GM19397 (cell line): ENCODE data around the gene SLC25A11.
"Not testable (repeated sequence)": the region's sequence is repeated elsewhere in the genome, so short reads cannot be mapped to it uniquely, and the experiment has no call there.

ENCODE experiments used
- ATAC-seq: cut with Tn5 transposase; IDR thresholded peaks from one replicate; pipeline ENCODE4 v1.9.1; 2021; ENCODE audit warnings: mild to moderate bottlenecking, moderate library complexity; ENCODE audit not compliant: unreplicated experiment

The SLC25A11 gene

DNA sequence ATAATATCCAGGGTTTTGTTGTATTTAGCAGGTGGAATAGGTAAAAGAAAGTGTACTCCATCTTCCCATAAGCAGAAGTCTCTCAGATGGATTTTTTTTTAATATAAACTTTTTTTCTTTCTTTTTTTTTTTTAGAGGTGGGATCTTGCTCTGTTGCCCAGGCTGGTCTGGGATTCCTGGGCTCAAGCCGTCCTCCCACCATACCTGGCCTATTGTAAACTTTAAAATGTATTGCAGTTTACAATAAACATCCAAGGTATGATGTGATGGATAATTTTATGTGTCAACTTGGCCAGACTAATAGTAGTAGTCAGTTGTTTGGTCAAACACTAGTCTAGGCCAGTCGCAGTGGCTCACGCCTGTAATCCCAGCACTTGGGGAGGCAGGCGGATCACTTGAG lies 18.5 kb downstream of the SLC25A11 start:
- ATAC-seq: no peak

DNA sequence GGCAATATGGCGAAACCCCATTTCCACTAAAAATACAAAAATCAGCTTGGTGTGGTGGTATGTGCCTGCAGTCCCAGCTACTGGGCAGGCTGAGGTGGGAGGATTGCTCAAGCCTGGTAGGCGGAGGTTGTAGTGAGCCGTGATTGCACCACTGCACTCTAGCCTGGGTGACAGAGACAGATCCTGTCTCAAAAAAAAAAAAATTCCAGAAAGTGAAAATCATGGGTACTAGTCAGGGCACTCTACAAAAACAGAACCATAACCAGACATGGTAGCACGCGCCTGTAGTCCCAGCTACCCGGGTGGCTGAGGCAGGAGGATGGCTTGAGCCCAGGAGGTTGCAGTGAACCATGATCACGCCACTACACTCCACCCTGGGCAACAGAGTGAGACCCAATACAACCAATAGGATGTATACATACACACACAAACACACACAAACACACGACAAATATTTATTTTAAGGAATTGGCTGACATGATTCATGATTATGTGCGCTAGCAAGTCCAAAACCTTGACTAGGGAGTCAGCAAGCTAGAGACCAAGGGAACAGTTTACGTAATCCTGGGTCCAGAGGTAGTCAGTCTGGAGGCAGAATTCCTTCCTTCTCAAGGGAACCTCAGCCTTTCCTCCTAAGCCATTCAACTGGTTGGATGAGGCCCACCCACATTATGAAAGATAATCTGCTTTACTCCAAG lies 19.3 kb downstream of the SLC25A11 start:
- ATAC-seq: no peak

DNA sequence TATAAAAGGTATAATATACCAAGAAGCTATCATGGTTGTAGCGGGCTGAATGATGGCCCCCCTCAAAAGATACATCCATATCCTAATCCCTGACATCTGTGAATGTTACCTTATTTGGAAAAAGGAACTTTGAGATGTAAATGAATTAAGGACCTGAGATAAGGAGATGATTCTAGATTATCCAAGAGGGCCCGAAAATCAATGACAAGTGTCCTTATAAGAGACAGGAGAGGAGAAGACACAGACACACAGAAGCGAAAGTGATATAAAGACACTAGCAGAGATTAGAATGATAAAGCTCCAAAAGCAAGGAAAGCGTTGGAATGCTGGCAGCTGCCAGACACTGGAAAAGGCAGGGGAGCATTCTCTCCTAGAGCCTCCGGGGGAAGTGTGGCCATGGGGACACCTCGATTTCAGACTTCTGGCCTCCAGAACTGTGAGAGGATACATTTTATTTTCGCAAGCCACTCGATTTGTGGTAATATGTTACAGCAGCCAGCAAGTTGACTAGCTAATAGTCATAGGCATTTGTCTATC lies 20.3 kb downstream of the SLC25A11 start:
- ATAC-seq: no peak

DNA sequence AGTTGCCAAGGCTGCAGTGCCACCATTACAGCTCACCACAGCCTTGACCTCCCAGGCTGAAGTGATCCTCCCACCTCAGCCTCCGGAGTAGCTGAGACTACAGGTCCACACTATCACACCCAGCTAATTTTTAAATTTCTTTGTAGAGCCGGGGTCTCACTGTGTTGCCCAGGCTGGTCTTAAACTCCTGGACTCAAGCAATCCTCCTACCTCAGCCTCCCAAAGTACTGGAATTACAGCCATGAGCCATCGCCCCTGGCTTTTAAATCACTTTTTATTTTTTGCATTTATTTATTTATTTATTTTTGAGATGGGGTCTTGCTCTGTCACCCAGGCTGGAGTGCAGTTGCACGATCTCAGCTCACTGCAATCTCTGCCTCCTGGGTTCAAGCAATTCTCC lies 25.3 kb downstream of the SLC25A11 start:
- ATAC-seq: not testable (repeated sequence)

DNA sequence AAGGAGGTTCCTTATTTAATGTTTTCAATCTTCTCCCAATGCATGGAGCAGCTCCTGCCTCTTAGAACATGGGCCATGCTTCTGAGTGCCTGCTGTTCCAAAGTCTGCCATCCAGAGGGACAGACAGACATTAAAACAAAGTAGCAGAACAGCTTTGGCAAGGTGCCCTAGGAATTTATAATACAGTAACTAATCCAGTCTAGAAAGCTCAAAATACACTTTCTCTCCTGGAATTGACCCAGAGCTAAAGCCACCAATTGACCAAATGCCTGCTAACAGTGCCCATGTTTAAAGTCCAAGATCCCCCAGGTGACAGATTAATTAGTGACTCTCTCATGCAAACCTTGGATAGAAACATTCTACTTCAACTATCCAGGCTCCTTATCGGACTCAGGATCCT lies 25.9 kb downstream of the SLC25A11 start:
- no peak for ATAC-seq

DNA sequence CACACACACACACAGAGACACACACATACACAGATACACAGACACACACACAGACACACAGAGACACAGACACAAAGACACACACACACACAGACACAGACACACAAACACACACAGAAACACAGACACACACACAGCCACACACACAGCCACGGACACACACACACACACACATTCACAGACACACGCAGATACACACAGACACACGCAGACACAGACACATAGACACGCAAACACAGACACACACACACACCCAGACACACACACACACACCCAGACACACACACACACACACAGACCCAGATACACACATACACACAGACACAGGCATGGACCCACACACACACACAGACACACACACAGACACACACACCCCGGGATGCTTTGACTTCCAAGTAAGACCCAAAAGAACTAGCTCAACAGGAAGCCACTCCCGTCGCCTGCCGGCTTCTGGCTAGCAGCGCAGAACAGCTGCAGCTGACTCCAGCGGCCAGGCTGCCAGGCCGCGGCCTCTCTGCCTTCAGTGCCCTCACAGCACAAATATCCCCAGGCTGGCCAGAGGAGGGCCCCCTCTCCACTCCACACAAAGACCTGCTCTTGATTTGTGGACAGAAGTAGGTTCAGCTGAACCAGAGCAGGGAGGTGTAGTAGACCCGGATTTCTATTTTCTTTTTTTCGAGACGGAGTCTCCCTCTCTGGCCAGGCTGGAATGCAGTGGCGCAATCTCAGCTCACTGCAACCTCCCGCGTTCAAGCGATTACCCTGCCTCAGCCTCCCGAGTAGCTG lies 30.9 kb downstream of the SLC25A11 start:
- ATAC-seq: no peak

DNA sequence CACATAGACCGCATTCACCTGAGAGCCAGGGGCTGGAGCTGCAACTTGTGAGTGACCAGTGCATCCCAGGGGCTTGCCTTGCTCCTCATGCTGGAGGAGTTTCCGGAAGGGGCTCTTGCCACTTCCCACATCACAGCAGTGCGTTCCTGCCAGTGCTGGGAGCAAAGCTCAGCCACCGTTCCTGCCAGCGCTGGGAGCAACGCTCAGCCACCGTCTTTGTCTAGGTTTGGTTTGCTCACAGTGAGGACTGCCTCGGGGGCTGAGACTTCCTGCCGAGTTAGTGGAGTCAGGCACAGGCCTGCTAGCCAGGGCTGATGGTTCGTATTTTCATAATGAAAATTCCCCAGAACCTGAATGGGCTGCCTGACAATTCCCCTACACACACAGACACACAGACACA lies 31.5 kb downstream of the SLC25A11 start:
- ATAC-seq: no peak

DNA sequence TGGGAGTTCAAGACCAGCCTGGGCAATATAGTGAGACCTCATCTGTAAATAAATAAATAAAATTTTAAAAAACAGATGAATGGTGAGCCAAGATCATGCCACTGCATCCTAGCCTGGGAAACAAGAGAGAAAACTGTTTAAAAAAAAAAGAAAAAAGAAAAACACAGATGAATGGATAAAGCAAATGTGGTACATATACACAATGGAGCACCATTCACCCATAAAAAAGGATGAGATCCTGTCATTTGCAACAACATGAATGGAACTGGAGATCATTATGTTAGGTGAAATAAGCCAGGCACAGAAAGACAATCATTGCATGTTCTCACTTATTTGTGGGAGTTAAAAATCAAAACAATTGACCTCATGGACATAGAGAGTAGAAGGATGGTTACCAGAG lies 33.2 kb downstream of the SLC25A11 start:
- not testable (repeated sequence) for ATAC-seq

DNA sequence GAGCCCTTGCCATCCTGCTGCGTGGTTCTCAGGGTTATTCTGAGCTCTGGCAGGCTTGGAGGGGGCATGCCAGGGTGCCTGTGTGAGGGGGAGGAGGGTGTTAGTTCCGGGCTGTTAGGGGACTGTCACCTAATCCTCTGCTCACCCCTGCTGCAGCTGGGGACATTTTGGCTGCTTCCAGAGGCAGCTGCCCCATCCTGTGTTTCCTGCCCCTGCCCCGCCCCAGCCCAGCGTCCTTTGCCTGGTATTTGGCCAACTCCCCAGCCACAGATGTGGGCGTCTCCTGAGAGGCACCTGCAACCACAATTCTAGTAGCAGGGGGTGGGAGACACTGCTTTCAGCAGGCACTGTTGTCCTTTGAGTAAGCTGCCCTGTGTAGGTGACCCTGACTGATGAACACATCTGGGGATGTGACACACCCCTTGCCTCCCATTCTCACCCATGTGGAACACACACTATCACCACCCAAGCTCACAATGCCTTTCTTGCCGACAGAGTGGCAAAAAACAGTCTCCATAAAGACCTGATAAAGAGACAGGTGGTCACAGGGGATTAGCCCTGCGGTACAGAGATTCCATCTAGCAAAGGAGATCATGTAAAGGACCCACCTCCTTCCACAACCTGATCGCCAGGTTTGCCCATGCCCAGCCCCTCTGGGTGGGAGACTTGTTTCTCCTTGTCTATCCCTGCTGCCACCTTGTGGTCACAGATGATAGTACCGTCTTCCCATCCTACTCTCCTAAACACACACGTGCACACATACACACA lies 36.6 kb downstream of the SLC25A11 start, which contains the start of gene CHRNE:
CHRNE (minus strand) TSS at position 48 of the 768 bp plus-strand sequence; CDS start at position 13, 35 bp downstream.
- ATAC-seq: no peak

DNA sequence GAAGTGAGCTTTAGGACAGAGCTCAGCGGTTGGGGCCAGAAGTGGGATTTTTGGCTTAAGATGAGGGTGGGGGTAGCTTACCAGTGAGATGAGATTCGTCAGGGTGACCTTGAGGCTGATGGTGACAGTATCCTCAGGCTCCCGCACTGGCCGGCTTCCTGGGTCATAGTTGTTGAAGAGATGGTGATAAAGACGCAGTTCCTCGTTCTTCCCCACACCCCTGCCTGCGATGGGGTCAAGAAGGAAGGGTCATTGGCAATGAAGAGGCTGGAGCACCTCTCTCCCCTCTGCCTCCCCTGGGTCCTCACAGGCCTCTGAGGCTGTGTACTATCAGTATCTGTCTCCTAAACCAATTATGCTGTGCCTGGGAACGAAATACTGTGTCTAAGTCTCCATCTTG lies 37.3 kb downstream of the SLC25A11 start:
- no peak for ATAC-seq

DNA sequence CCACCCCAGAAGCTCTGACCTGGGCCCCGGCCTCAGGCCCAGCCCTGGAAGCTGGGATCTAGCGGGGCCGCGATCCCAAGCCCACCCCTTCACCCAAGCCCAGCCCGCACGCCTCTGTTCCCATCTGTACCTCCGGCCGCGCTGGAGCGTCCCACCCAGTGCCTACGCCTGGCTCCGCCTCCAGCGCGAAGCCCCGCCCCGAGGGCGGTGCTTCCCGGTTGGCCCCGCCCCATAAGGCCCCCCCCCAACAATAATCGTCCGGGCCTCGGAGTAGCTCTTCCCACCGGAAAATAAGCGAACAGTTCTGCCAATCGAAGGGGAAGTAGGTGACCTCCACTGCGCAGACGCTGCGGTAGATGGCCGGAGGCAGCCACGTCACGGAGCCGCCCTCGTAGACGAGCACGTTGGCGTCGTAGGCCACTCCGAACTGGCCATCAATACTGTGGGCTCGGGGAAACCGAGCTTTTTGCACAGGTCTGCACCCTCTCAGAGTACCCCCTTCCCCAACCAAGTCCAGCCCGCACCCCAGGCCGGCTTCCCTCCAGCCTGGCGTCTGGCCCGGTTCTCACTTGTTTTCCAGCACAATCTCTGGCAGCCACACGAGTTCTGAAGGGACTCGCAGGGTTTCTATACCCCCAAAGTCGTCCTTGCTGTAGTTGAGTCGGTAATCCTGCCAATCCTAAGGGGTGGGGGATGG lies 38.0 kb downstream of the SLC25A11 start:
- no peak for ATAC-seq

DNA sequence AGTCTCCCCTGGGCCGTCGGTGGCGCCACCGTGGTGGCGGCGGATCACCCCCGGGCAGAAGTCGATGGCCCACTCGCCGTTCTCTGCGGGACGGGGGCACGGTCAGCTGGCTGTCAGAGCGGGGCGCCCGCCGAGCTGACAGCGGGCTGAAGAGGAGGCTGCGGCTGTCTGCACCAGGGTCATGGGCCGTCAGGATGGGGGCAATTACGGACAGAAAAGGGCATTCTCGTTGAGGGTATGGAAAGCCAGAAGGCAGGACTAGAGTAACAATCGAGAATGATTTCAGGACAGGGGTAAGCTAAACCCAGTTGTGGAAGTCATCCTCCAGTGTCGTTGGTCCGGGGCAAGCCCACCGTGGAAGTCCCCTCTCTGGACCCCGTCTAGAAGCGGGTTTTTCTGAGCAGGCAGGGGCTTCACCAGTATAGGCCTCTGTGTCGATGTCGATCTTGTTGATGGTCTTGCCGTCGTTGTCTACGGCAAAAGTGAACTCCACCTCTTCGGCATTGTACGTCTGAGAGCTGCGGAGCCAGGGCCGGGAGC lies 38.7 kb downstream of the SLC25A11 start:
- ATAC-seq: no peak

DNA sequence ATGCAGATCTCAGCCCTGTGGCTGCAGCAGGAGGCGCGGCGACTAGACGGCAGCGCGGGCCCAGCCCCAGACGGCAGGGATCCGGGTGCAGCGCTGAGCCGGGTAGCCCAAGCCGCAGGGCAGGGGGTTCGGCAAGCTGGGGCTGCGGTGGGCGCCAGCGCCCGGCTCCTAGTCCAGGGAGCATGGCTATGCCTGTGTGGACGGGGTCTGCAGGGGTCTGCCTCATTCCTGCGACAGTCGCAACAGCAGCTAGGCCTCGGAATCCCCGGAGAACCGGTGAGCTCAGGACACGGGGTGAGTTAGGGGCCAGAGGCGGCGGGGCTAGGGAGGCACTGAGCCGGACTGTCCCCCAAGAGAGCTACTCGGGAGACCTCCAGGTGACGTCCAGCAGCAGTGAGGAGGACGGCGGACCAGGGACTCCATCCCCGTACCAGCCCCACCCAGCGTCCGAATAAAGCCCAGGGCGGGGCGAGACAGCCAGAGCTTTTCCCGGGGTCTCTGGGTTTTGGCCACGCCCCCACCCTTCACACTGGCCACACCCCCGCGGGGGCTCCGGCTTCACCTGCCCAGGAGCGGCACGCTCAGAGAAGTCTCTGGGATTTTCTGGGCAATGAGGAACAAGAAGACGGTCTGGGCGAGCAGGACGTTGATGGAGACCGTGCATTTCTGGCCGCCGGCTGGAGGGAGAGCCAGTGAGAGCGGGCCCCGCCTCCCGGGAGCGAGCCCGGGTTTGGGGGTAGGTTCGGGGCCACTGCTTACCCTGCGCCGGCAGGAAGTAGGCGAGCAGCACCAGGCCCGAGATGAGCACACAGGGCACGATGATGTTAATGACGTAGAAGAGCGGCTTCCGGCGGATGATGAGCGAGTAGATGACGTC lies 39.4 kb downstream of the SLC25A11 start:
- ATAC-seq: no peak

DNA sequence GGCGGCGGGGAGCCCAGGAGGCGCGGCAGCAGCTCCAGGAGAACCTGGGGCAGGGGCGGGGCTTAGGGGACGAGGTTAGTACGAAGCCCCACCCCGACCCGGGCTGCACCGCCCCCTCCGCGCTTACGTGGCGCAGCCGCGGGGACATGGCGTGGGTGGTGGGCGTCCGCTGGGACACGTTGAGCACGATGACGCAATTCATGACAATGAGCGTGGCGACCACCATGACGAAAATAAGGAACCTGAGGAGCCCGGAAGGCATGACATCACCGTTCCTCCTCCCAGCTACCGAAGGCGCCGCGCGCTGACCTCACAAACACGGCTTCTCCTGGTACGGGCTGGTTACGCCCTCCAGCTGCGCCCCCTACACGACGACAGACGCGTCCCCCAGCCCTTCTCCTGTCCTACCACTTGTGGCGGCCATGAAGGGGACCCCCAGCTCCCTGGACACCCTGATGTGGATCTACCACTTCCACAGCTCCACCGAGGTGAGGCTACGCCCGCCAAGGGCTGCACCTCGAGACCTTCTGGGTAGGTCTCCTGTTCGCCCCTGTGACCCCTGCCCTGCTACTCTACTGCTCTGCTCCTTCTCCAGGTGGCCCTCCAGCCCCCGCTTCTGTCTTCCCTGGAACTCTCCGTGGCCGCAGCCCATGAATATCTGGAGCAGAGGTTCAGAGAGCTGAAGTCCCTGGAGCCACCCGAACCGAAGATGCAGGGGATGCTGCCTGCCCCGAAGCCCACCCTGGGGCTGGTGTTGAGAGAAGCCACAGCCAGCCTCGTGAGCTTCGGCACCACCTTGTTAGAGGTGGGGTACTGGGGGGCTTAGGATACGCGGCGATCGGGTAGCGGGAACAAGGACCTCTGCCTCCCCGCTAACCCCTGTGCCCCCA lies 40.3 kb downstream of the SLC25A11 start, which contains the start of gene C17orf107:
C17orf107 (plus strand) TSS at position 196 of the 890 bp plus-strand sequence; CDS start at position 423, 227 bp downstream.
- ATAC-seq: no peak

DNA sequence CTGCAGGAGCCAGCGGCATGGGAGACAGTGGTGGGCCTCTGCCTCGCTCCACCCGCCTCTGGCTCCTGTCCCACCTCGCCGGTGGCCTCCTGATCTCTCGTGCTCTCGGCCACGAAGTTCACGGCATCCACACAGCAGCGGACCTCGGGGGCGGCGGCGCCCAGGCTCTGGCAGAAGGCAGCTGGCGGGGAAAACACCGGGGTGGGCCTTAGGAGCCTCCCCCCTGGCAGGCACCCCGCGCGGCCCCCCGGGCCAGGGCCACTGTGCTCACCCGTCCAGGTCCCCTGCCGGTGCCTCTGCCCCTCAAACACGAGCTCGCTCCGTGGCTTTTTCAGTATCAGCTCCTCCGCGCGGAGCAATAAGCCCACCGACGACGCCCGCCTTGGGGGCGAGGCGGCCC lies 40.9 kb downstream of the SLC25A11 start:
- no peak for ATAC-seq

DNA sequence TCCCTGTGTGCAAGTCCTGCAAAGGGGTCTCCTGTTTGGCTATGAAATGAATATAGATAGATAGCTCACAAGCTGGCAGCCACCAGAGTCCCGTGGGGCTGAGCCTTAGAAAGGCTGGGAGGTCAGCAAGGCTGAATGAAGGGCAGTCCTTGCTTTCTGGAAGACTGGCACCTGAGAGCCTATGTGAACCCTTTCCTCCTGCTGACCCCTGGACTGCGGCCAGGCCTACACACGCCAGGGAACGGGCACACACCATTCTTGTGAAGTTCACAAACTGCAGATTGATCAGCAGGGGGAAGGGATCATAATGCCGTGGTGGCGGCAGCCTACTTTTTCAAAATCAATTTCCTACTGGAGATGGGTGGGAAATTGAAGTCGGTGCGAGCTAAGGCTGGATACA lies 41.5 kb downstream of the SLC25A11 start:
- no peak for ATAC-seq

DNA sequence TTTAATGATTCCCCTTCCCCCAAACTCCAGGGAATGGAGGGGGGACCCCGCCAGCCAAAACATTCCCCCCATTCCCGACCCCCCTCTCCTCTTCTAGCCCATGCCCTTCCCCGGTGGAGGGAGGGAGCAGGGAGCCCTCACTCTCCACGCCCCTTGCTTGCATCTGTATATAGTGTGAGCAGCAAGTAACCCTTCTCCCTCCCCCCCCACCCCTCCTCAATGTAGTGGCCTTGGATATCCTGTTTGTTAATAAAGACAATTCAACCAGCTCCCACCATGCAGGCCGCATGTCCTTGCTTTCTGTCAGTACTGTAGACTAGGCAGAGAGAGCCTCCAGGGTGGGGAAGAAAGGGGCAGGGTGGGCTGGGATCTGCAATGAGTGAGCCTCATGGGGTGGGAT lies 42.1 kb downstream of the SLC25A11 start:
- ATAC-seq: no peak

DNA sequence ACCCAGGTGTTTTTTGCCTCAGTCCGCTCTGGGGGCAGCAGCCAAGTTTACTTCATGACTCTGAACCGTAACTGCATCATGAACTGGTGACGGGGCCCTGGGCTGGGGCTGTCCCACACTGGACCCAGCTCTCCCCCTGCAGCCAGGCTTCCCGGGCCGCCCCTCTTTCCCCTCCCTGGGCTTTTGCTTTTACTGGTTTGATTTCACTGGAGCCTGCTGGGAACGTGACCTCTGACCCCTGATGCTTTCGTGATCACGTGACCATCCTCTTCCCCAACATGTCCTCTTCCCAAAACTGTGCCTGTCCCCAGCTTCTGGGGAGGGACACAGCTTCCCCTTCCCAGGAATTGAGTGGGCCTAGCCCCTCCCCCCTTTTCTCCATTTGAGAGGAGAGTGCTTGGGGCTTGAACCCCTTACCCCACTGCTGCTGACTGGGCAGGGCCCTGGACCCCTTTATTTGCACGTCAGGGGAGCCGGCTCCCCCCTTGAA lies 42.6 kb downstream of the SLC25A11 start:
- no peak for ATAC-seq
